ENCODE measurements around the gene LCN10. TPM values are rescaled to one million over a fixed set of nuclear protein-coding genes. Genes with fewer than 3 reads are reported as not detected.

The LCN10 gene
- total RNA-seq, 1 donor from 2014 or later = 0.07 TPM

GRCh38 chr9:136740491-136740890 lies 2.2 kb downstream of the LCN10 start:
- intact Hi-C loops (cut with micrococcal nuclease) = no loop called here

GRCh38 chr9:136740069-136740468 lies 2.7 kb downstream of the LCN10 start:
- intact Hi-C loops (cut with micrococcal nuclease) = no loop called here

- intact Hi-C loops (cut with micrococcal nuclease) = no loop called here
Measured at GRCh38 chr9:136739509-136739908, 3.2 kb downstream of the LCN10 start.

- intact Hi-C loops (cut with micrococcal nuclease) = no loop called here
Measured at GRCh38 chr9:136738960-136739359, 3.8 kb downstream of the LCN10 start.

- intact Hi-C loops (cut with micrococcal nuclease) = no loop called here
Measured at GRCh38 chr9:136735812-136736480, 6.8 kb downstream of the LCN10 start.

- intact Hi-C loops (cut with micrococcal nuclease) = no loop called here
Measured at GRCh38 chr9:136734837-136735496, 7.8 kb downstream of the LCN10 start.

GRCh38 chr9:136733611-136734010 lies 9.1 kb downstream of the LCN10 start:
- intact Hi-C loops (cut with micrococcal nuclease) = no loop called here

GRCh38 chr9:136732444-136733178 lies 10.1 kb downstream of the LCN10 start:
- intact Hi-C loops (cut with micrococcal nuclease) = no loop called here

GRCh38 chr9:136729926-136730325 lies 12.8 kb downstream of the LCN10 start:
- intact Hi-C loops (cut with micrococcal nuclease) = no loop called here

- intact Hi-C loops (cut with micrococcal nuclease) = no loop called here
Measured at GRCh38 chr9:136729144-136729543, 13.6 kb downstream of the LCN10 start.

- intact Hi-C loops (cut with micrococcal nuclease) = loop anchor here (1.0 kb wide), 1 partner anchor 41 kb away; the partner anchor contains the start of gene AGPAT2
Measured at GRCh38 chr9:136728548-136729123, 14.1 kb downstream of the LCN10 start.

GRCh38 chr9:136728080-136728547 lies 14.6 kb downstream of the LCN10 start:
- intact Hi-C loops (cut with micrococcal nuclease) = loop anchor here (1.0 kb wide), 1 partner anchor 41 kb away; the partner anchor contains the start of gene AGPAT2

- intact Hi-C loops (cut with micrococcal nuclease) = loop anchor here (1.0 kb wide), 2 partner anchors 25 to 243 kb away; partner anchors contain the start of gene SEC16A
Measured at GRCh38 chr9:136726631-136727191, 16.0 kb downstream of the LCN10 start.

- intact Hi-C loops (cut with micrococcal nuclease) = no loop called here
Measured at GRCh38 chr9:136726118-136726517, 16.6 kb downstream of the LCN10 start.

GRCh38 chr9:136725612-136726011 lies 17.1 kb downstream of the LCN10 start:
- intact Hi-C loops (cut with micrococcal nuclease) = no loop called here

GRCh38 chr9:136724772-136725171 lies 18.0 kb downstream of the LCN10 start:
- intact Hi-C loops (cut with micrococcal nuclease) = no loop called here

- intact Hi-C loops (cut with micrococcal nuclease) = no loop called here
Measured at GRCh38 chr9:136723989-136724388, 18.8 kb downstream of the LCN10 start.

- intact Hi-C loops (cut with micrococcal nuclease) = no loop called here
Measured at GRCh38 chr9:136723362-136723976, 19.3 kb downstream of the LCN10 start.

- intact Hi-C loops (cut with micrococcal nuclease) = no loop called here
Measured at GRCh38 chr9:136722969-136723356, 19.8 kb downstream of the LCN10 start.

GRCh38 chr9:136722093-136722968 lies 20.4 kb downstream of the LCN10 start:
- intact Hi-C loops (cut with micrococcal nuclease) = no loop called here
